ENCODE results near the gene FNTB. TPM values are rescaled to one million over a fixed set of nuclear protein-coding genes. Genes with fewer than 3 reads are reported as not detected.

FNTB gene
- total and polyA plus RNA-seq, 2 donors (not counting 3 experiments of a cell fraction or from before 2014, with no cell fraction given): 21.0 to 21.6 TPM

DNA sequence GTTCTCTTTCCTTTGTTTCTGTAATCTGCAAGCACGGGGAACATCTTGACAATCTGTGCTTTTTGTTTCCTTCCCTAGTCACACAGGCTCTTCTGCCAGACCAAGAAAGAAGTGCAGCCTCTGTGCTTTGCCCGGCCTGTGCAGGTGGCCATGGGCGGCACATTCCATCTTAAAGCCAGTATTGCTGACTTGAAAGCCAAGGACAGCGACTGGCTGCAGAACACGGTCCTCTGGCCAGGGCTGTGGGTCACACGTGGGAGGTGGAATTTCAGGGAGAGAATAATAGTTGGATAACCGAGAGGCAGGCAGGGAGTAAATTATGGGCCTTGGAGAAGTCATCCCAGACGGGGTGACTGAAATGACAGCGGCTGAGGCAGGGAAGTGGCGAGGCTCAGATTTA is 24.8 kb downstream of the FNTB start:
- Histone ChIP-seq H3K9ac (replicated peaks; ENCODE audit: extremely low read depth, insufficient read depth, low read length) (no peak overlapping the region), H3K4me2 (ENCODE audit: insufficient read depth, low read length) (no peak overlapping the region), H3K36me3 (ENCODE audit: control insufficient read depth in 2 of 2, extremely low read depth in 1 of 2, insufficient read depth in 2 of 2, low read length in 2 of 2) (peaks cover 0 to 7% of the 10 kb centered on the region in 2 experiments), H3K79me2 (ENCODE audit: control insufficient read depth, insufficient read depth, low read length) (no peaks in the 10 kb centered on the region), H3K9me1 (replicated peaks; ENCODE audit: control insufficient read depth, extremely low read depth, insufficient read depth, low read length) (no peaks in the 10 kb centered on the region), H3K27me3 (ENCODE audit: control insufficient read depth in 2 of 2, insufficient read depth in 2 of 2, low read length in 2 of 2) (no peaks in the 10 kb centered on the region), H3K27ac (ENCODE audit: insufficient read depth, low read depth, low read length) (no peak overlapping the region), H2AFZ (ENCODE audit: low read depth, low read length) (no peak overlapping the region), H3K9me3 (replicated peaks; ENCODE audit: control insufficient read depth, insufficient read depth, low read length) (no peaks in the 10 kb centered on the region), H3K4me1 (ENCODE audit: control insufficient read depth, extremely low read depth, insufficient read depth, low read length) (no peaks in the 10 kb centered on the region), H4K20me1 (replicated peaks; ENCODE audit: control insufficient read depth, extremely low read depth, insufficient read depth, low read length) (no peaks in the 10 kb centered on the region), H3K4me3 (replicated peaks in 1 of 3; ENCODE audit: insufficient read depth in 1 of 3, low read depth in 1 of 3, low read length in 3 of 3) (no peak overlapping the region)
- no TSS peak for BruUV-seq (replicated peaks)
- POLR2A ChIA-PET: no interaction called here
- dilution Hi-C loops (cut with MboI; ENCODE audit: extremely low pct_ligation_motif_present, low sequenced_read_pairs) (no loop called here), intact Hi-C loops (cut with micrococcal nuclease) (no loop called here)
- no peak for DNase-seq (ENCODE audit: low read depth, low spot score)
- no peak for TF ChIP-seq POLR2A (IDR thresholded peaks at IDR 0.05; ENCODE audit: low read depth, low read length)
- TF ChIP-seq, protein P1, sequence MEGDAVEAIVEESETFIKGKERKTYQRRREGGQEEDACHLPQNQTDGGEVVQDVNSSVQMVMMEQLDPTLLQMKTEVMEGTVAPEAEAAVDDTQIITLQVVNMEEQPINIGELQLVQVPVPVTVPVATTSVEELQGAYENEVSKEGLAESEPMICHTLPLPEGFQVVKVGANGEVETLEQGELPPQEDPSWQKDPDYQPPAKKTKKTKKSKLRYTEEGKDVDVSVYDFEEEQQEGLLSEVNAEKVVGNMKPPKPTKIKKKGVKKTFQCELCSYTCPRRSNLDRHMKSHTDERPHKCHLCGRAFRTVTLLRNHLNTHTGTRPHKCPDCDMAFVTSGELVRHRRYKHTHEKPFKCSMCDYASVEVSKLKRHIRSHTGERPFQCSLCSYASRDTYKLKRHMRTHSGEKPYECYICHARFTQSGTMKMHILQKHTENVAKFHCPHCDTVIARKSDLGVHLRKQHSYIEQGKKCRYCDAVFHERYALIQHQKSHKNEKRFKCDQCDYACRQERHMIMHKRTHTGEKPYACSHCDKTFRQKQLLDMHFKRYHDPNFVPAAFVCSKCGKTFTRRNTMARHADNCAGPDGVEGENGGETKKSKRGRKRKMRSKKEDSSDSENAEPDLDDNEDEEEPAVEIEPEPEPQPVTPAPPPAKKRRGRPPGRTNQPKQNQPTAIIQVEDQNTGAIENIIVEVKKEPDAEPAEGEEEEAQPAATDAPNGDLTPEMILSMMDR (IDR thresholded peaks at IDR 0.05; ENCODE audit: extremely low read depth in 1 of 2, insufficient read depth in 1 of 2, low read depth in 1 of 2, low read length in 2 of 2): no peak
- TF ChIP-seq POLR2AphosphoS5 (IDR thresholded peaks at IDR 0.05; ENCODE audit: insufficient read depth, low read depth, low read length): no peak
- TF ChIP-seq JUN (IDR thresholded peaks at IDR 0.05; ENCODE audit: borderline replicate concordance, insufficient read depth, insufficient read length, low read depth): no peak
- CTCF ChIA-PET: no interaction called here
- no peak for FAIRE-seq

- H4K20me1 ChIP-seq (replicated peaks; ENCODE audit: control insufficient read depth, extremely low read depth, insufficient read depth, low read length): no peaks in the 10 kb centered on the region
- BruUV-seq (replicated peaks): no TSS peak
- intact Hi-C loops (cut with micrococcal nuclease) (no loop called here), dilution Hi-C loops (cut with MboI; ENCODE audit: extremely low pct_ligation_motif_present, low sequenced_read_pairs) (no loop called here)
- H3K9me1 ChIP-seq (replicated peaks; ENCODE audit: control insufficient read depth, extremely low read depth, insufficient read depth, low read length): no peaks in the 10 kb centered on the region
- no peak for DNase-seq (ENCODE audit: low read depth, low spot score)
- FAIRE-seq: no peak
- ChIA-PET CTCF (no interaction called here), POLR2A (no interaction called here)
- no peaks in the 10 kb centered on the region for H3K4me1 ChIP-seq (ENCODE audit: control insufficient read depth, extremely low read depth, insufficient read depth, low read length)
- H3K36me3 ChIP-seq (ENCODE audit: control insufficient read depth in 2 of 2, extremely low read depth in 1 of 2, insufficient read depth in 2 of 2, low read length in 2 of 2): peaks cover 0 to 7% of the 10 kb centered on the region in 2 experiments
- H3K4me3 ChIP-seq (replicated peaks in 1 of 3; ENCODE audit: insufficient read depth in 1 of 3, low read depth in 1 of 3, low read length in 3 of 3): no peak overlapping the region
- no peak overlapping the region for H3K9ac ChIP-seq (replicated peaks; ENCODE audit: extremely low read depth, insufficient read depth, low read length)
- H3K79me2 ChIP-seq (ENCODE audit: control insufficient read depth, insufficient read depth, low read length): no peaks in the 10 kb centered on the region
- no peaks in the 10 kb centered on the region for H3K9me3 ChIP-seq (replicated peaks; ENCODE audit: control insufficient read depth, insufficient read depth, low read length)
- H2AFZ ChIP-seq (ENCODE audit: low read depth, low read length): no peak overlapping the region
- no peak overlapping the region for H3K27ac ChIP-seq (ENCODE audit: insufficient read depth, low read depth, low read length)
- H3K27me3 ChIP-seq (ENCODE audit: control insufficient read depth in 2 of 2, insufficient read depth in 2 of 2, low read length in 2 of 2): no peaks in the 10 kb centered on the region
- TF ChIP-seq POLR2A (IDR thresholded peaks at IDR 0.05; ENCODE audit: low read depth, low read length) (no peak), JUN (IDR thresholded peaks at IDR 0.05; ENCODE audit: borderline replicate concordance, insufficient read depth, insufficient read length, low read depth) (no peak), FOS (IDR thresholded peaks at IDR 0.05; ENCODE audit: borderline replicate concordance, insufficient read depth, low read length) (no peak), MAX (IDR thresholded peaks at IDR 0.05; ENCODE audit: insufficient read depth, insufficient read length) (no peak)
- no peak overlapping the region for H3K4me2 ChIP-seq (ENCODE audit: insufficient read depth, low read length)
Measured at GRCh38 chr14:65012353-65012752, 25.7 kb downstream of the FNTB start.

Measured in endothelial cell of umbilical vein (primary cell).